Endothelial cell of umbilical vein (primary cell): ENCODE results near the gene AP2A2. TPM values are rescaled to one million over a fixed set of nuclear protein-coding genes. Genes with fewer than 3 reads are reported as not detected.

Experiments
- BruUV-seq: library from RNA; stranded (reverse); fragments of 400-500 nt; replicated peaks from 2 replicates; lab custom pipeline; 2021; lab: Mats Ljungman, UMichigan
- CTCF ChIA-PET: fragments of 300-600, 350-600 bp; sonication (Branson Sonifier 250); formaldehyde crosslinking; loops from one replicate; lab custom pipeline; 2021; ENCODE audit warnings: antibody characterized with exemption, inconsistent platforms; lab: Charles Lee
- POLR2A ChIA-PET: fragments of 300-600, 350-600 bp; sonication (Branson Sonifier 250); formaldehyde crosslinking; loops from one replicate; lab custom pipeline; 2021; ENCODE audit warnings: antibody characterized with exemption, inconsistent platforms; lab: Charles Lee
- DNase-seq: peaks from one replicate; pipeline ENCODE4 v3.0.0-alpha.2; 2011; ENCODE audit warnings: low read depth, low spot score
- FAIRE-seq: peaks from 2 replicates; lab custom pipeline; 2011; peaks lifted over from hg19 to GRCh38; lab: Jason Lieb, UNC
- H2AFZ ChIP-seq: 2 replicates; pipeline ENCODE4 v1.6.0; 2012; ENCODE audit warnings: low read depth, low read length, control low read depth, inconsistent platforms
- H3K27ac ChIP-seq: 2 replicates; pipeline ENCODE4 v1.5.1; 2011; ENCODE audit warnings: low read depth, mild to moderate bottlenecking, control low read depth, low read length, moderate library complexity; ENCODE audit not compliant: insufficient read depth
- H3K27me3 ChIP-seq, 2 experiments: 2 replicates each; pipeline versions ENCODE4 v1.6.0 to v1.6.1; 2011; ENCODE audit warnings: low read length in 2 of 2, mixed read lengths in 1 of 2; ENCODE audit not compliant: control insufficient read depth in 2 of 2, insufficient read depth in 2 of 2
- H3K36me3 ChIP-seq, 2 experiments: 2 replicates in 1 of 2; 3 replicates in 1 of 2; pipeline ENCODE4 v1.5.1; 2011; ENCODE audit warnings: low read length in 2 of 2, mild to moderate bottlenecking in 1 of 2, moderate library complexity in 1 of 2; ENCODE audit not compliant: control insufficient read depth in 2 of 2, insufficient read depth in 2 of 2; ENCODE audit errors: extremely low read depth in 1 of 2
- H3K4me1 ChIP-seq: 3 replicates; pipeline ENCODE4 v1.5.1; 2011; ENCODE audit warnings: mild to moderate bottlenecking, low read length; ENCODE audit not compliant: control insufficient read depth, insufficient read depth; ENCODE audit errors: extremely low read depth
- H3K4me2 ChIP-seq: 2 replicates; pipeline ENCODE4 v1.6.1; 2011; ENCODE audit warnings: low read length, control low read depth, mixed read lengths; ENCODE audit not compliant: insufficient read depth
- H3K4me3 ChIP-seq, 3 experiments: fragments of 200-600 bp in 1 of 3; sonication (generic), shearing (Covaris generic) in 1 of 3; replicated peaks in 1 of 3; 2 replicates each; pipeline ENCODE4 v1.5.1; 2011 to 2016; ENCODE audit warnings: control low read depth in 3 of 3, low read length in 3 of 3, mild to moderate bottlenecking in 2 of 3, inconsistent platforms in 1 of 3, low read depth in 1 of 3, moderate library complexity in 1 of 3; ENCODE audit not compliant: insufficient read depth in 1 of 3
- H3K79me2 ChIP-seq: 2 replicates; pipeline ENCODE4 v1.6.0; 2012; ENCODE audit warnings: low read length, inconsistent platforms; ENCODE audit not compliant: control insufficient read depth, insufficient read depth
- H3K9ac ChIP-seq: replicated peaks from 2 replicates; pipeline ENCODE3; 2011; ENCODE audit warnings: low read length, control low read depth; ENCODE audit not compliant: insufficient read depth; ENCODE audit errors: extremely low read depth
- H3K9me1 ChIP-seq: replicated peaks from 3 replicates; pipeline ENCODE4 v1.6.0; 2011; ENCODE audit warnings: mild to moderate bottlenecking, low read length; ENCODE audit not compliant: control insufficient read depth, insufficient read depth; ENCODE audit errors: extremely low read depth
- H3K9me3 ChIP-seq: replicated peaks from 2 replicates; pipeline ENCODE4 v1.5.1; 2012; ENCODE audit warnings: low read length, inconsistent platforms; ENCODE audit not compliant: control insufficient read depth, insufficient read depth
- H4K20me1 ChIP-seq: replicated peaks from 2 replicates; pipeline ENCODE3; 2011; ENCODE audit warnings: mild to moderate bottlenecking, low read length; ENCODE audit not compliant: control insufficient read depth, insufficient read depth; ENCODE audit errors: extremely low read depth
- CTCF ChIP-seq, 2 donors: IDR thresholded peaks; 1 replicate in 1 of 2; 2 replicates in 1 of 2; pipeline ENCODE4 v1.5.1; 2011; ENCODE audit warnings: low read length in 2 of 2, mild to moderate bottlenecking in 2 of 2, moderate library complexity in 2 of 2, control low read depth in 1 of 2, inconsistent platforms in 1 of 2, low read depth in 1 of 2; ENCODE audit not compliant: insufficient read depth in 1 of 2; ENCODE audit errors: extremely low read depth in 1 of 2
- EZH2 ChIP-seq: IDR thresholded peaks from 2 replicates; pipeline ENCODE4 v1.6.1; 2012; ENCODE audit warnings: borderline replicate concordance, low read depth, mild to moderate bottlenecking, moderate library complexity, low read length, inconsistent platforms; ENCODE audit not compliant: severe bottlenecking
- FOS ChIP-seq: IDR thresholded peaks from 2 replicates; pipeline ENCODE4 v1.6.1; 2011; ENCODE audit warnings: mild to moderate bottlenecking, low read length, moderate library complexity, borderline replicate concordance; ENCODE audit not compliant: insufficient read depth
- GATA2 ChIP-seq: IDR thresholded peaks from 2 replicates; pipeline ENCODE4 v1.7.0; 2011; ENCODE audit warnings: low read depth, mild to moderate bottlenecking, moderate library complexity, mixed read lengths, low read length; ENCODE audit not compliant: insufficient read length, insufficient read depth
- JUN ChIP-seq: IDR thresholded peaks from 2 replicates; pipeline ENCODE4 v1.6.1; 2011; ENCODE audit warnings: borderline replicate concordance, low read depth; ENCODE audit not compliant: insufficient read length, insufficient read depth
- MAX ChIP-seq: IDR thresholded peaks from 2 replicates; pipeline ENCODE4 v1.6.1; 2011; ENCODE audit not compliant: insufficient read depth, insufficient read length
- MYC ChIP-seq: IDR thresholded peaks from one replicate; pipeline ENCODE4 v1.6.1; 2011; ENCODE audit warnings: mild to moderate bottlenecking, low read depth, low read length
- POLR2A ChIP-seq: IDR thresholded peaks from 2 replicates; pipeline ENCODE4 v1.6.1; 2012; ENCODE audit warnings: low read depth, mild to moderate bottlenecking, control low read depth, low read length
- POLR2AphosphoS5 ChIP-seq: IDR thresholded peaks from 2 replicates; pipeline ENCODE4 v1.6.1; 2012; ENCODE audit warnings: low read depth, mild to moderate bottlenecking, control low read depth, low read length, moderate library complexity; ENCODE audit not compliant: insufficient read depth
- dilution Hi-C: fragments of 300-500 bp; cut with MboI; formaldehyde crosslinking; loops from one replicate; pipeline ENCODE4 v1.15.0; 2019; ENCODE audit warnings: low sequenced_read_pairs; ENCODE audit not compliant: extremely low pct_ligation_motif_present
- intact Hi-C: fragments of 100-400 bp; cut with micrococcal nuclease; formaldehyde crosslinking; loops from one replicate; pipeline ENCODE4 v1.10.0; 2022
- polyA plus RNA-seq, 4 experiments: library from polyadenylated mRNA; depleted of rRNA in 3 of 4; stranded (reverse) in 3 of 4; unstranded in 1 of 4; fragments of >200 nt; gene quantifications; 2 replicates each; pipeline versions ENCODE4 v1.2.1 to v1.2.3, GENCODE V29; 2011 to 2012; ENCODE audit warnings: missing spikeins in 1 of 4
- total RNA-seq: library from RNA; stranded (reverse); gene quantifications from 2 replicates; pipeline ENCODE4 v1.2.3, GENCODE V29; 2021

Gene AP2A2
- total and polyA plus RNA-seq, 2 donors (not counting 3 experiments of a cell fraction or from before 2014, with no cell fraction given) = 89.5 to 92.6 TPM

- BruUV-seq = no TSS peak
- ChIA-PET POLR2A (no interaction called here), CTCF (interaction anchor here (0.6 to 2.7 kb wide), 3 partner anchors 10 to 111 kb away, joined by 3 to 8 read pairs (median 3); no protein-coding TSS in a partner anchor)
- no peak overlapping the region for H3K27ac ChIP-seq
- H3K9me3 ChIP-seq = no peaks in the 10 kb centered on the region
- H3K9me1 ChIP-seq = no peaks in the 10 kb centered on the region
- H3K27me3 ChIP-seq = no peaks in the 10 kb centered on the region
- no peak overlapping the region for H3K4me3 ChIP-seq
- H3K36me3 ChIP-seq = no peaks in the 10 kb centered on the region
- no peak overlapping the region for H3K9ac ChIP-seq
- H3K4me1 ChIP-seq = peaks cover 35% of the 10 kb centered on the region
- dilution Hi-C loops = no loop called here
- no peak overlapping the region for H2AFZ ChIP-seq
- DNase-seq = no peak
- no peak overlapping the region for H3K4me2 ChIP-seq
- H3K79me2 ChIP-seq = peaks cover 70% of the 10 kb centered on the region
- H4K20me1 ChIP-seq = peaks cover 5% of the 10 kb centered on the region
- TF ChIP-seq POLR2AphosphoS5 (no peak), MAX (no peak), FOS (no peak), EZH2 (no peak), GATA2 (no peak), JUN (no peak), MYC (no peak), CTCF (IDR thresholded peaks at IDR 0.05; ENCODE audit: extremely low read depth in 1 of 2, insufficient read depth in 1 of 2, low read depth in 1 of 2, low read length in 2 of 2) (no peak), POLR2A (no peak)
- intact Hi-C loops = no loop called here
- FAIRE-seq = no peak
Measured at GRCh38 chr11:934527-934926, 8.9 kb downstream of the AP2A2 start.
